ENCODE results near the gene MAS1. TPM values are rescaled to one million over a fixed set of nuclear protein-coding genes. Genes with fewer than 3 reads are reported as not detected.

Gene MAS1
- total and polyA plus RNA-seq, 10 of the 15 experiments (the other 5 are each of a cell fraction or from before 2014, with no cell fraction given) = under 0.01 to 0.08 TPM; not detected in 8

- H3K27me3 ChIP-seq (replicated peaks in 1 of 2; ENCODE audit: control insufficient read depth in 2 of 2, insufficient read depth in 2 of 2, low read length in 1 of 2) = no peaks in the 10 kb centered on the region
- WGBS (ENCODE audit: insufficient coverage, insufficient replicate concordance, low lambda C conversion rate, missing lambda C conversion rate) = 100% methylated on average over 2 of the region's 2 CpGs
- ChIA-PET POLR2A (no interaction called here), RAD21 (ENCODE audit: unreplicated experiment) (interaction anchor here (1.7 kb wide), 1 partner anchor 72 kb away, joined by 5 read pairs; no protein-coding TSS in a partner anchor), SMC1A (ENCODE audit: uncharacterized antibody, unreplicated experiment) (interaction anchor here (1.1 kb wide), 1 partner anchor 72 kb away, joined by 3 read pairs; no protein-coding TSS in a partner anchor), CTCF (interaction anchor here (1.2 kb wide), 1 partner anchor 64 kb away, joined by 3 read pairs; no protein-coding TSS in a partner anchor)
- in situ Hi-C loops (cut with MboI) = no loop called here
- intact Hi-C loops (cut with micrococcal nuclease; ENCODE audit: unreplicated experiment) = no loop called here
- no peak for TF ChIP-seq POLR2AphosphoS2 (IDR thresholded peaks at IDR 0.05; ENCODE audit: low read depth, low read length)
- TF ChIP-seq HCFC1 (IDR thresholded peaks at IDR 0.05; ENCODE audit: low read length) = no peak
- no peak for TF ChIP-seq EED (IDR thresholded peaks at IDR 0.05; ENCODE audit: low read depth)
- no peak for TF ChIP-seq CHD1 (IDR thresholded peaks at IDR 0.05; ENCODE audit: low read depth, low read length)
- TF ChIP-seq GATAD2B (conservative IDR thresholded peaks at IDR 0.05; ENCODE audit: low read depth) = no peak
- no peak for TF ChIP-seq HDAC2 (IDR thresholded peaks at IDR 0.05)
- TF ChIP-seq CEBPZ (IDR thresholded peaks at IDR 0.05; ENCODE audit: low read depth, low read length) = no peak
- no peak for TF ChIP-seq CHD2 (IDR thresholded peaks at IDR 0.05; ENCODE audit: borderline replicate concordance, low read depth, low read length)
- no peak for TF ChIP-seq BACH1 (IDR thresholded peaks at IDR 0.05; ENCODE audit: borderline replicate concordance)
- TF ChIP-seq ASH2L (IDR thresholded peaks at IDR 0.05; ENCODE audit: borderline replicate concordance, low read depth) = no peak
- TF ChIP-seq JUND (IDR thresholded peaks at IDR 0.05; ENCODE audit: low read depth, low read length) = no peak
- TF ChIP-seq ZBTB33 (IDR thresholded peaks at IDR 0.05) = no peak
- no peak for TF ChIP-seq RFX5 (IDR thresholded peaks at IDR 0.05; ENCODE audit: low read depth, low read length)
- no peak for DNase-seq (ENCODE audit: low read depth, low spot score)
- H4K20me1 ChIP-seq (ENCODE audit: control insufficient read depth, insufficient read depth) = no peaks in the 10 kb centered on the region
- FAIRE-seq = no peak
- H3K4me2 ChIP-seq (ENCODE audit: control insufficient read depth, insufficient read depth) = no peak overlapping the region
- ATAC-seq = no peak
- peaks cover 8% of the 10 kb centered on the region for H3K4me1 ChIP-seq (ENCODE audit: control insufficient read depth, insufficient read depth, low read length)
- H2AFZ ChIP-seq (ENCODE audit: control insufficient read depth, low read depth, low read length) = no peak overlapping the region
- no peak overlapping the region for H3K9ac ChIP-seq (ENCODE audit: control insufficient read depth, insufficient read depth, low read length)
- BruUV-seq (replicated peaks) = no TSS peak
- H3K9me3 ChIP-seq (replicated peaks; ENCODE audit: control insufficient read depth, insufficient read depth, low read length) = peaks cover 2% of the 10 kb centered on the region; the same call in 1 of the 3 replicates
- no peak overlapping the region for H3K27ac ChIP-seq (ENCODE audit: control insufficient read depth, insufficient read depth)
- H3K79me2 ChIP-seq (ENCODE audit: control insufficient read depth, insufficient read depth, low read length) = no peaks in the 10 kb centered on the region
- H3K36me3 ChIP-seq (ENCODE audit: control insufficient read depth in 2 of 2, insufficient read depth in 2 of 2, low read length in 1 of 2) = no peaks in the 10 kb centered on the region
- no peak overlapping the region for H3K4me3 ChIP-seq
These were observed 44.8 kb downstream of the MAS1 start for GRCh38 chr6:159935633-159936032.

All from GM12878 (cell line).